HG03432 (cell line): ENCODE data around the gene PDZK1IP1.
A peak's percentile ranks its signal among the peaks of the same experiment; 100 is the strongest.
"Not testable (repeated sequence)": the region's sequence is repeated elsewhere in the genome, so short reads cannot be mapped to it uniquely, and the experiment has no call there.

Source experiments
- ATAC-seq: cut with Tn5 transposase; IDR thresholded peaks from one replicate; pipeline ENCODE4 v1.9.1; 2021; ENCODE audit warnings: mild to moderate bottlenecking, moderate library complexity; ENCODE audit not compliant: unreplicated experiment

The PDZK1IP1 gene

GRCh38 chr1:47198214-47198613 is 8.4 kb upstream of the PDZK1IP1 start:
- no peak for ATAC-seq

GRCh38 chr1:47196622-47197021 is 6.8 kb upstream of the PDZK1IP1 start:
- no peak for ATAC-seq

GRCh38 chr1:47195981-47196380 is 6.1 kb upstream of the PDZK1IP1 start:
- not testable (repeated sequence) for ATAC-seq

- no peak for ATAC-seq
Measured at GRCh38 chr1:47194311-47194710, 4.5 kb upstream of the PDZK1IP1 start.

- not testable (repeated sequence) for ATAC-seq
Measured at GRCh38 chr1:47193496-47193895, 3.7 kb upstream of the PDZK1IP1 start.

- peak; percentile 83 for ATAC-seq
Measured at GRCh38 chr1:47192458-47193384, 2.9 kb upstream of the PDZK1IP1 start.

- no peak for ATAC-seq
Measured at GRCh38 chr1:47191940-47192457, 2.2 kb upstream of the PDZK1IP1 start.

- no peak for ATAC-seq
Measured at GRCh38 chr1:47190857-47191256, 1.0 kb upstream of the PDZK1IP1 start.

GRCh38 chr1:47190509-47190855 is 646 bp upstream of the PDZK1IP1 start:
- ATAC-seq: no peak

GRCh38 chr1:47188791-47189785 is 748 bp downstream of the PDZK1IP1 start:
- no peak for ATAC-seq

- no peak for ATAC-seq
Measured at GRCh38 chr1:47187926-47188250, 1.9 kb downstream of the PDZK1IP1 start.

- no peak for ATAC-seq
Measured at GRCh38 chr1:47187231-47187925, 2.5 kb downstream of the PDZK1IP1 start.

GRCh38 chr1:47186267-47187185 is 3.3 kb downstream of the PDZK1IP1 start:
- ATAC-seq: no peak

GRCh38 chr1:47184822-47185677 is 4.8 kb downstream of the PDZK1IP1 start:
- no peak for ATAC-seq

GRCh38 chr1:47184090-47184821 is 5.6 kb downstream of the PDZK1IP1 start:
- ATAC-seq: no peak

- no peak for ATAC-seq
Measured at GRCh38 chr1:47183308-47184089, 6.3 kb downstream of the PDZK1IP1 start.

GRCh38 chr1:47182676-47183235 is 7.1 kb downstream of the PDZK1IP1 start:
- no peak for ATAC-seq
